ENCODE measurements around the gene NFAT5. TPM values are rescaled to one million over a fixed set of nuclear protein-coding genes. Genes with fewer than 3 reads are reported as not detected.

Gene NFAT5
- total and polyA plus RNA-seq, 12 donors: 1.9 to 79.4 (median 50.7) TPM

DNA sequence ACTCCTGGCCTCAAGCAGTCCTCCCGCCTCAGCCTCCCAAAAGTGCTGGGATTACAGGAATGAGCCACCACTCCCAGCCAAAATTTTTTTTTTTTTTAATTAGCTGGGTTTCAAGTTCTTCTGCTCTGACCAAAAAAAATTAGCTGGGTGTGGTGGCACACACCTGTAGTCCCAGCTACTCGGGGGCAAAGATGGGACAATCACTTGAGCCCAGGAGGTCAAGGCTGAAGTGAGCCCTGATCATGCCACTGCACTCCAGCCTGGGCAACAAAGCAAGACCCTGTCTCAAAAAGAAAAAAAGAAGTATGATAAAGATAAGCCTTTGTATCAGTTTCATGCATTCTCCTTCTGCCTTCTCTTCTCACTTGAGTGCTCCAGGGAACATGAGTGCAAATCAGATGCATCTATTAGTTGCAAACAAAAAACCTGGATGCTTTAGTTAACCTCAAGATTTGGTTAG is 158.7 kb downstream of the NFAT5 start:
- Histone ChIP-seq H3K4me1 (replicated peaks in 1 of 2) (peaks cover 21 to 22% of the 10 kb centered on the region in 2 donors), H3K36me3 (replicated peaks in 1 of 2) (no peaks in the 10 kb centered on the region), H3K9me3 (replicated peaks in 1 of 3) (no peaks in the 10 kb centered on the region), H3K4me3 (no peak overlapping the region), H3K27ac (peak overlapping the region in 2 of 5 donors; percentile 32 to 94), H3K27me3 (no peaks in the 10 kb centered on the region)
- DNase-seq: peak in 1 of 7 donors; percentile 9
- intact Hi-C loops (cut with DNase I): no loop called here
- WGBS, 4 donors: 75 to 88% (median 85%) methylated on average over 2 of the region's 2 CpGs
- TF ChIP-seq, protein P1, sequence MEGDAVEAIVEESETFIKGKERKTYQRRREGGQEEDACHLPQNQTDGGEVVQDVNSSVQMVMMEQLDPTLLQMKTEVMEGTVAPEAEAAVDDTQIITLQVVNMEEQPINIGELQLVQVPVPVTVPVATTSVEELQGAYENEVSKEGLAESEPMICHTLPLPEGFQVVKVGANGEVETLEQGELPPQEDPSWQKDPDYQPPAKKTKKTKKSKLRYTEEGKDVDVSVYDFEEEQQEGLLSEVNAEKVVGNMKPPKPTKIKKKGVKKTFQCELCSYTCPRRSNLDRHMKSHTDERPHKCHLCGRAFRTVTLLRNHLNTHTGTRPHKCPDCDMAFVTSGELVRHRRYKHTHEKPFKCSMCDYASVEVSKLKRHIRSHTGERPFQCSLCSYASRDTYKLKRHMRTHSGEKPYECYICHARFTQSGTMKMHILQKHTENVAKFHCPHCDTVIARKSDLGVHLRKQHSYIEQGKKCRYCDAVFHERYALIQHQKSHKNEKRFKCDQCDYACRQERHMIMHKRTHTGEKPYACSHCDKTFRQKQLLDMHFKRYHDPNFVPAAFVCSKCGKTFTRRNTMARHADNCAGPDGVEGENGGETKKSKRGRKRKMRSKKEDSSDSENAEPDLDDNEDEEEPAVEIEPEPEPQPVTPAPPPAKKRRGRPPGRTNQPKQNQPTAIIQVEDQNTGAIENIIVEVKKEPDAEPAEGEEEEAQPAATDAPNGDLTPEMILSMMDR (IDR thresholded peaks at IDR 0.05): no peak
- TF ChIP-seq POLR2A (IDR thresholded peaks at IDR 0.05): no peak

GRCh38 chr16:69724981-69725479 is 159.3 kb downstream of the NFAT5 start:
- peaks cover 21 to 22% of the 10 kb centered on the region in 2 donors for H3K4me1 ChIP-seq (replicated peaks in 1 of 2)
- no peaks in the 10 kb centered on the region for H3K27me3 ChIP-seq
- intact Hi-C loops (cut with DNase I): no loop called here
- no peaks in the 10 kb centered on the region for H3K9me3 ChIP-seq (replicated peaks in 1 of 3)
- TF ChIP-seq, protein P1 (IDR thresholded peaks at IDR 0.05): no peak
- TF ChIP-seq POLR2A (IDR thresholded peaks at IDR 0.05): no peak
- no peaks in the 10 kb centered on the region for H3K36me3 ChIP-seq (replicated peaks in 1 of 2)
- DNase-seq: peak in 3 of 7 donors; percentile 11 to 54 (median 20)
- peak overlapping the region in 1 of 4 donors; percentile 67 for H3K4me3 ChIP-seq
- H3K27ac ChIP-seq: peak overlapping the region in 2 of 5 donors; percentile 32 to 94
- WGBS, 4 donors: 60 to 73% (median 67%) methylated on average over 6 of the region's 6 CpGs

- TF ChIP-seq, protein P1 (IDR thresholded peaks at IDR 0.05): no peak
- TF ChIP-seq POLR2A (IDR thresholded peaks at IDR 0.05): no peak
- DNase-seq: no peak
- H3K4me1 ChIP-seq (replicated peaks in 1 of 2): peaks cover 21 to 22% of the 10 kb centered on the region in 2 donors
- peak overlapping the region in 3 of 4 donors; percentile 2 to 67 (median 14) for H3K4me3 ChIP-seq
- H3K36me3 ChIP-seq (replicated peaks in 1 of 2): no peaks in the 10 kb centered on the region
- peak overlapping the region; percentile 63 to 94 (median 83) for H3K27ac ChIP-seq
- intact Hi-C loops (cut with DNase I): no loop called here
- 60 to 67% (median 65%) methylated on average over 28 to 32 of the region's 32 CpGs for WGBS, 4 donors
- no peaks in the 10 kb centered on the region for H3K9me3 ChIP-seq (replicated peaks in 1 of 3)
- H3K27me3 ChIP-seq: no peaks in the 10 kb centered on the region
Observed at GRCh38 chr16:69725480-69726312, 159.9 kb downstream of the NFAT5 start.

DNA sequence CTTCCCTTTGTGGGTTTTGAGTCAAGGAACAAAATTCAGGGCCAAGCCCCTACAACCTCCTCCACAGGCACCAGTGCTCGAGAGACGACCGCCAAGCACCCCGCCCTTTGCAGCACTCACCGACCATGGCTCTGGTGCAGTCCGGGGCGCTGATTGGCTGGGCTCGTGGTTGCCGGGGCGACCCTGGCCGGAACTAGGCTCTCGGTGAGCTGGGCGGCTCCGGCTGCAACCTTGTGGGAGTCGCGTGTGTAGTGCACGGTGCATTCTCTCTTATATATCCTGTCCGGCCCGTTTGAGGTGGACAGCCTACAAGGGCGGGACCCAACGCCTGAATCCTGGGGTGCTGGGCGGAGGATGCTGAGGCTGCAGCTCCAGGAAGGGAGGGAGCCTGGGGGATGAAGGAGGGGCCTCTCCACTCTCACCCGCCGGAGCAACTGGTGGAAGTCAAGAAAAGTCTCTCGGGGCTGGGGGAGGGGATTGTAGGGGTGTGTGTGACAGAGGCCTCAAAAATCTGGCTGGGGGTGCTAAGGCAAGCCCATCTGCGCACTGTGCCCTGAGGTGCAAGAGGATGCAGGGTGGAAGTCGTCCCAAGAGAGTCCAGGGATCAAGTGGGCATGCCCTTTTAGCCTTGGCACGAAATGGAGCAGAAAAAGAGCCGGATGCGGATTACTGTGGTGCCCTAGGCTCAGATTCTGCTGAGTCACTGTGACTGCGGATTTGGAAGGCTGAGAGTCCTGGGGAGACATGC is 160.7 kb downstream of the NFAT5 start, which contains the start of gene NQO1:
TSS of gene NQO1 (minus strand) at position 248 of the 748 bp plus-strand sequence. CDS start at position 127, 121 bp downstream.
- H3K9me3 ChIP-seq (replicated peaks in 1 of 3): no peaks in the 10 kb centered on the region
- DNase-seq: peak; percentile 91 to 98 (median 97)
- peaks cover 21 to 22% of the 10 kb centered on the region in 2 donors for H3K4me1 ChIP-seq (replicated peaks in 1 of 2)
- H3K4me3 ChIP-seq: peak within 1 kb of the TSS in 3 of 4 donors; percentile 2 to 67 (median 14)
- no peaks in the 10 kb centered on the region for H3K27me3 ChIP-seq
- H3K27ac ChIP-seq: peak within 1 kb of the TSS; percentile 63 to 94 (median 83)
- WGBS, 4 donors: 0 to 1% (median 0%) methylated on average over 14 to 31 of the region's 31 CpGs
- H3K36me3 ChIP-seq (replicated peaks in 1 of 2): no peaks in the 10 kb centered on the region
- intact Hi-C loops (cut with DNase I): no loop called here
- TF ChIP-seq, protein P1 (IDR thresholded peaks at IDR 0.05): no peak
- TF ChIP-seq POLR2A (IDR thresholded peaks at IDR 0.05): peak; percentile 33 to 80
